HG03575 (cell line): Measurements from ENCODE around the gene NFATC1.

ENCODE experiments used
- ATAC-seq: cut with Tn5 transposase; IDR thresholded peaks from one replicate; pipeline ENCODE4 v1.9.1; 2021; ENCODE audit not compliant: unreplicated experiment, insufficient number of reproducible peaks, low FRiP score; ENCODE audit errors: extremely low read depth

Gene NFATC1

DNA sequence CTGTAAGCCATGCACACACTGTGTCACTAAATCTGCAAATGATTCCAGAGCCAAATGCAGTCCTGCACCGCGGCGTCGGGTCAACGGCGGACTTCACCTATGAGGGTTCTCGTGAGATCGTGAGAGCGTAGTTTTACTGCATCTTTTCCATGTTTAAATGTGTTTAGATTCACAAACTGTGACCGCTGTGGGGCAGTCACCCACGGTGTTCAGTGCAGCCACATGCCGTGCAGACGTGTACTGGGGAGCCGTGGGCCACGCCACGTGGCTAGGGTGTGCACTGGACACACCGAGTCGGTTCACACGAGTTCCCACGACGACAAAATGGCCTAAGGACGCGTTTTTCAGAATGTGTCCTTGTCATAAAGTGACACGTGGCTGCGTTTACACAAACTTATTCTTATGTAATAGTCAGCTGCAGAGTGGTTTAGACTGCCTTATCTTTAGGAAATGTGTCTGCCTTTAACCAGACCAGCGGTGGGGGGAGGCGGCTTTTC, 34.1 kb downstream of the NFATC1 start:
- ATAC-seq, result no peak

DNA sequence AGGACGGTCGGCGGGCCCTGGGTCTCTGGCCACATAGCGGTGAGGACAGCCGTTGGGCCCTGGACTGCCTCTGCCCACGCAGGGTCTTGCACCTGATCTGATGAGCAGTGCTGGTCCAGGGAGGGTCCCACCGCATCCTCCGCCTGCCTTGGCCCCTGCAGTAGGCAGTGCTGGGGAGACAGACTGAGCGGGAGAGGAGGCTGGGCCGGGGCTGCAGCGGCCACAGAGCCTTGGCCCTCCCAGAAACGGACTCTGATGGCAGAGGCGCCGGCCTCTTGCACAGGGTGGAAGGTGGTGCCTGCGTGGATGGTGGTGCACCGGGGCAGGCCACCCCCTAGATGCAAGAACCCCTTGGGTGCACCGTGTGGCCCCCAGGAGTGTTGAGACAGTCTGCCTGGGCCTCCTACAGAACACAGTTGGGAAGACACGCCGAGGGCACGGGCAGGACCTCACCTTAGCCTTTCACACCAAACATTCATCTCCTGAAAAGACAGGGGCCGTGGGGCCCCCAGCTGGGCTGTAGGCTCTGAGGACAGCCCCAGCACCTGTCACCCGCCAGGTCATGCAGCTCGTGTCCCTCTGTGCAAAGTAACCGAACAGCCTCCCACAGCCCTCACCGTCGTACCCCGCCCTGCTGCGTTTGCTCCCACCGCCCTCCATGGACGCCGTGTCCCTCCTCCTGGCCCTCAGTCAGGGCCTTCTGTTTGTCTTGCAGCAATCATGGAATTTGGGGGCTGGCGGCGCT, 36.8 kb downstream of the NFATC1 start:
- ATAC-seq, result no peak

DNA sequence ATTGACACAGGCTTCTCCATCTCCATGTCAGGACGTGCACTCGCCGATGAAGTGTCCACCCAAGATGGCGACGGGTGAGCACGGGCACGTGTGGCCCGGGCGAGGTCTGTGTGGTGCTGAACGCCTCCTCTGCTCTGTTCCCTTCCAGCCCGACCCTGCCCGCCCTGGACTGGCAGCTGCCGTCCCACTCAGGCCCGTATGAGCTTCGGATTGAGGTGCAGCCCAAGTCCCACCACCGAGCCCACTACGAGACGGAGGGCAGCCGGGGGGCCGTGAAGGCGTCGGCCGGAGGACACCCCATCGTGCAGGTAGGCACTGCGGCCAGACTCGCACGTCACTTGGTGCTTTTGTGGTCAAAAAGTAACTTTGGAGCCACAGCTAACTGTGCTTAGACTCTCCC, 37.7 kb downstream of the NFATC1 start:
- no peak for ATAC-seq

DNA sequence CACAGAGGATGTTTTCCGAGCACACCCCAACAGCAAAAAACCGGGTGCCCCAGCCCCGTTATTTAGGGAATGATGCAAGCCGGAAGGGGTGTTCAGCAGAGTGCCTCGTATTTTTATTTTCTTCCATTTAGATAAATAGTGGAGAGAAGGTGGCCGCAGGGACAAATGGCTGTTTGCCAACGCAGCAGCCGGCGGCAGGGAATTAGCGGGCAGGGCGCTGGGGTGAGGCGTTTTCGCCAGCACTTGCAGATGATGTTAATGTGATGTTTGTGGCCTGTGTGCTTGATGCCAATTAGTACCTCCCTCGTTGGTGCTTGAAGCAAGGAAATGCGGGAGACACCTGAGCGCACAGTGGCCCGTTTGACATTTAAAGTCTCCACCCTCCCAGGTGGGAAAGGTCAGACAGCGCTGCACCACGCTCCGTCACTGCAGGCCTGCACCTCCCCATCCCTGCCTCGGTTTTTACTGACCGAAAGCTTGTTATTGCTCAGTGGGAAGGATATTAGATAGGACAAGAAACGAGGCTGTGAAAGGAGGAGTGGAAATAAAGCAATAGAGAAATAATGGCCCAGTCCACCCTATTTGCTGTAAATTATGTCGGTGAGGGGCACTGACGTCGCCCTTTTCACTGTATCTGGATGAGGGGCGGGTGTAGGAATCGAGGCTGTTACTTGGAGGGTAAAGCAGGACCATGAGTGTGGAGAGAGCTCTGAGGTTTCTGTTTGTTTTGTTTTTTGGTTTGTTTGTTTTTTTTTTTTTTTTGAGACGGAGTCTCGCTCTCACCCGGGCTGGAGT, 39.1 kb downstream of the NFATC1 start:
- ATAC-seq, result no peak

DNA sequence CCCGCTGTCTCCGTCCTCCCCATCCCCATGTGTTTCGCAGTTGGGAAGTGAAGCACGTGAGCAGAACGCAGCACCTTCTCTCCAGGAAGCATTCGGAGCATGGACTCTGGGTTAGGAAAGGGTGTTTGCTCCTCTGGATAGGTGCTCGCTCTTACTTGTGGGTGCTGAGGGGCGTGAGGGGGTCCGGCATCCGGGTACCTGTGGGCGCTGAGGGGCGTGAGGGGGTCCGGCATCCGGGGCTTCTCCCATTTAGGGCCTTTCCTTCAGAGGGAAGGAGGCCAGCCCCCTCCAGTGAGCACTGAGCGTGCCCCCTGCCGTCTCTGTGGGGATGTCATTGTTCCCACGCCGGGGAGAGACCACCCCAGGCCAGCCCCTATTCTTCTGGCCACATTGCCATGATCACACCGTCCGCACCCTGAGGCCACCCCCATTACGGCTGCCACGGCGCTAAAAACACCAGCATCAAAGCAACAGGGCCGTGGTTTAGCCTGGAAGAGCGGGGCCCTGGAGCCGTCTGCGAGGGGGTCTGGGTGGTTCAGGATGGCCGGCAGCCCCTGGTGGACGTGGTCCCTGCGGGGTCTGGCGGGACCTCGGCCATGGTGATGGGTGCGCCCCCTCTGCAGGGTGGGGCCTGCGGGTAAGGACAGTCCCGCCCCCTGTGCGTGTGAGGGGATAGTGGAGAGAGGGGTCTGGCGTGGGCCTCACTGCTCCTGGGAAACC, 41.0 kb downstream of the NFATC1 start:
- ATAC-seq, result no peak

DNA sequence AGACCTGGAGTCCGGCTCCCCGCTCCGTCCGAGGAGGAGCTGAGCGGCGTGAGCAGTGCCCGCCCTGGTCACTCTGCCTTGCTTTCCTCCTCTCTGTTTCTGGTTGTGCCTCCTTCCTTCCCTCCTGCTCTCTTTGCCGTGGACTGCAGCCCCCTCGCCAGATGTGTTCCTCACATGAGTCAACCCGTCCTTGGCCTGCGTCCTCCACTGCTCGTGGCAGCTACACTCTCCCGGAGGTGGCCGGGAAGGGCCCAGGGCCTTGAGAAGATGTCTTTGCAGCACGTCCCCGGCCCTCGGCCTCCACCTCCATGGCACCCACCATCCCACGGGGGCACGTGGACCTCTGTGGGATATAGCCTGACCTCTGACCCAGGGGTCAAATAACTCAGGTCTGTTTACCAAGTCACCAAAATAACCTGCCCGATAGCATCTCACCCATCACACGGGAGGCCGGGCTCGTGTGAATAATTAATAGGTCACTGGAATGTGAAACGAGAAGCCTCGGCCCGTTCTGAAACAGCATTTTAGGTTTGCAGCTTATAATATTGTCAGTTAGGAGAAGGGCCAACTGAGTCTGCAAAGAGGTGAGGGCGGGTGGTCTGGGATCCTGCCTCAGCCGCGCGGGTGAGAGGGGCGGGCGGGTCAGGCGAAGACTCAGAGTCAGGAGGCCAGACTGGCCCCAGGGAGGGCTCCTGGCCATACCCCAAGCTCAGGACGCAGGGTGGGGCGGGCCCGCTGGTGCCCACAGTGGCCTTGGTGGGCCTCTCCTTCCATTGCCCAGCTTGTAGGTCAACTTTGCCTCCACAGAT, 42.6 kb downstream of the NFATC1 start:
- ATAC-seq, result no peak

DNA sequence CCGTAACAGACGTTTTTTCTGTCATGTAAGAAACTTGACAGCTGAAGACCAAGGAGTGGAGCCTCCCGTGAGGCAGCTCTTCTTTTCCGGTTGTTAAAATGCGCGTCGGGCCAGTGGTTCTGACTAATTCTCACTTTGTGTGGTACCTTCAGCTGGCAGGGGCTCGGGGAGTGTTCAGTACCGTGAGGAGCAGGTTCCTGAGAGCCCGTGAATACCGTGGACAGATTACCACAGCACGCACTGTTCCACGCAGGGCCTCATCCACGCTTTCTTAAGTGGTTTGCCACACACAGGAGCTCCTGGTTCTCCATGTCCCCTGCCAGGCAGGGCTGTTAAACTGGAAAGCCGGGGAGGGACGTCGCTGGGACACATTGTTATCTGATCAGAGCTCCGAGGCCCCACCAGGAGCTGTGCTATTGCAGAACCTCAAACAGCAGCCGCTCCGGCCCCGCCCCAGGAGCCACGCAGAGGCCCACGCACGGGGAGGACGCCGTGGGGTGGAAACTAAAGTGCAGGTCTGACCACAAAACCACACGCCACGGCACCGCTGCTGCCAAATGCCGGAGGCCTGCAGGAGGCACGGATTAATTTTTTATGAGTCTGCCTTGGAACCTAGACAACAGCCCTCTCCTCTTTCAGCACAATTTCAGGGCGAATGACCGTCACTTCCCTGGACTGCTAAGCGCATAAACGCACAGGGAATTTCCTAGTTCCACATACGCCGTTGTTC, 43.3 kb downstream of the NFATC1 start:
- no peak for ATAC-seq

DNA sequence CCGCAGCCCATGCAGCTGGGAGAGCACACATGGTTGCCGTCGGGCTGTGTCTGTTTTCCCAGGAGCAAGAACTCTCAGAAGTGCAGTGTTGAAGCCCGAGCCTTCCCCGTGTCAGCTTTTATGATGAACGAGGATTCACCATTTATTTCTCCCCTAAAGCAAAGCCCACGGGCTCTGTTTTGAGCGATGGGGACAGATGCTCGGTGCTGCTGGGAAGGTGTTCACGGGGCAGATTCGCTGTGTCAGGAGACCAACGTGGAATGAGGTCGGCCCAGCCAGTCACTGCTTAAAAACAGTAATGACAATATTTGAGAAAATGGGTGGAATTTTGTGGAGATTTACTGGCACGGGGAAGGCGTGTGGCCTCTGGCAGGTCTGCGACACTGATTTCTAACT, 43.9 kb downstream of the NFATC1 start:
- no peak for ATAC-seq

DNA sequence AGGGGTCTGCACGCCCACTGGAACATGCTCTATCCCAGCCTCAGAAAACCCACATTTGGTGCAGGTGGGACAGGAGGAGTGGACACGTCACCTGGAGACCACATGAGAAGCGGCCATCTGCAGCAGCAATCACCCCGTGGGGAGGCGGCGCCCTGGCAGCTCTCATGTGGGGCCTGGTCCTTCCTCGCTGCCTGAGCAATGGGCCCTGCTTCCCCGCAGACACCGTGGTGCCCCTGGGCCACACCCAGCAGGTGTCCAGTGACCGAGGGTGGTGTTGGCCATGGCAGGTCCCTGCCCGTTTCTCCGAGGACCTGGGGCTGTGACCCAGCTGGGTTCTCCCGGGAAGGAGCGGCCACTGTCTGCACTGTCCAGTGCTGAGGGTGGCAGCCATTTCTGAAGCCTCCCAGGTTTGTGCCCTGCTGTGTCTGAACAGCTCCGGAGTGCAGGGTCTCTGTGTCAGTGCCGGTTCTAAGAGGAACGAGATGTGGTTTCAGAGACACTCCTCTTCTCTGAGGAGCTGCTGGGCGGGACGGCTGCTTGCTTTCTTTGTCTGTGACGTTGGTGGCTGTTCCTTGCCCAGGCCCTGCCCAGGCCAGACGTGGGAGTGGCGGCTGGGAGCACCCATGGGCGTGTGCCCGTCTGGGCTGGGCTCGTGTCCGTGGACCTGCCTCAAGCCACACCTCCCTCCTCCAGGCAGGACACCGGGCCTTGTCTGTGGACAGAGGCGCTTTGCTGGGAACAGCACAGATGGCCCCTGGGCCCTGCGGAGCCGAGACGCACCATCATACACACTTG, 44.8 kb downstream of the NFATC1 start:
- no peak for ATAC-seq

DNA sequence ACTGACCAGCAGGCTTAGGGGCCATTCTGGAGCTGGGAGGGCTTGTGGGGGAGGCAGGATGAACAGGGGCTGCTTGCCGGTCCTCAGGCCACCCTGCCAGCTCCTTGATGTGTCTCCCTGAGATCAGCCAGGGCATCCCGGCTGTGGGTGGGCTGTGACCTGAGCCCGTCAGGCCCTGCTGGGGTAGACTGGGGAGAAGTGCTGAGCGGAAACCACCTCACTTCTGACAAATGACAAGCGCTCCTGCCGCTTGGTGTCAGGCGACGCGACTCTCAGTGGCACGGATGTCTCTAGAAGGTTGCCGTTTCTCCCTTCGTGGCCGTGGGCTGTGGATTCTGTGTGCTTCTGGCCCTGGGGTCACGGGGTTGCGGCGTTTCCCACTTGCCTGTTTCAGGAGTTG, 45.7 kb downstream of the NFATC1 start:
- no peak for ATAC-seq

DNA sequence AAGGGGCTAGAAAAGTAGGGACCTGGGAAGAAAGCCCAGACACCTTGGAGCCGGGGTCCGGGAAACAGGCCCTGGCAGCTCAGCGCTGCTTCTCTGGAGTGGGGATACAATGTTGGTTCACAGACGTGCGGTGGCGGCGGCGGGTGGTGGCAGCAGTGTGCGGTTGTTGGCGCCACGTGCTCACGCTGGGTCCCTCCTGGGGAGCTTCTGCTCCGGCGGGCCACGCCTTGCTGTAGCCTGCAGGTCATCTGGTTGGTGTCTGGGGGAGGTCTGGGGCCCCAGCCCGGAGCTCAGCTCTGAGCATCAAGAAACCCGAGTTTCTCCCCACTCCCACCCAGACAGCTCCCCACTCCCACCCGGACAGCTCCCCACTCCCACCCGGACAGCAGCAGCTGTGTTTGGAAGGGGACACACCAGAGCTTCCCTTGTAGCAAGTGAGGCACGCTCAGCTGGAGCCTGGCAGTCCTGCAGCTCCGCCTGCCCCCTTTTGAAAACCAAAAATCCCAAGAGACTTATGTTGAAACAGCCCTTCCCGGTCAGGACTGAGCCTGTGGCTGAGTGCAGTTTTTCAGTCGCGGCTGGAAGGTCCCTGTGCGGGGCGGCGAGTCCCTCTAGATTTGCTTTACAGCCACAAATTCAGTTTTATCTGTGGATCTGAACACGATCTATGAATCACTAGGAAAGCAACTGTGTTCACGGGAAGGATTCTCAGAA, 46.9 kb downstream of the NFATC1 start:
- no peak for ATAC-seq

DNA sequence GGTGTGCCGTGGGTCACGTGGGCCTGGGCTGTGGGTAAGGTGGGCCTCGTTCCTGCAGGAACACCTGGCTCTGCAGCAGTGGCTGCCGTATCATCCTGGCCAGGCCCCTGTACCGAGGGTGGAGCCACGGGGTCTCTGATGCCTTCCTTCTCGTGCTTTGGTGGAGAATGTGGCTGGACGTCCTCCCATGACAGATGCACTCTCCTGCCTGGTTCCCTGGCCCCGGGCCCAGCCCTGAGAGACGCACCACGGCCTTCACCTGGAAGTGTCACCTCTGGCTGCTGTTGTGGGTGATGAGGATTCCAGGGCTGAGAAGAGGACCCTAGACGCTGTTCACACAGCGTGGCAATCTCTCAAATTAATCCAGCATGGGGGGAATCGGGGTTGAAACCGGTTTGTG, 49.5 kb downstream of the NFATC1 start:
- ATAC-seq, result no peak

DNA sequence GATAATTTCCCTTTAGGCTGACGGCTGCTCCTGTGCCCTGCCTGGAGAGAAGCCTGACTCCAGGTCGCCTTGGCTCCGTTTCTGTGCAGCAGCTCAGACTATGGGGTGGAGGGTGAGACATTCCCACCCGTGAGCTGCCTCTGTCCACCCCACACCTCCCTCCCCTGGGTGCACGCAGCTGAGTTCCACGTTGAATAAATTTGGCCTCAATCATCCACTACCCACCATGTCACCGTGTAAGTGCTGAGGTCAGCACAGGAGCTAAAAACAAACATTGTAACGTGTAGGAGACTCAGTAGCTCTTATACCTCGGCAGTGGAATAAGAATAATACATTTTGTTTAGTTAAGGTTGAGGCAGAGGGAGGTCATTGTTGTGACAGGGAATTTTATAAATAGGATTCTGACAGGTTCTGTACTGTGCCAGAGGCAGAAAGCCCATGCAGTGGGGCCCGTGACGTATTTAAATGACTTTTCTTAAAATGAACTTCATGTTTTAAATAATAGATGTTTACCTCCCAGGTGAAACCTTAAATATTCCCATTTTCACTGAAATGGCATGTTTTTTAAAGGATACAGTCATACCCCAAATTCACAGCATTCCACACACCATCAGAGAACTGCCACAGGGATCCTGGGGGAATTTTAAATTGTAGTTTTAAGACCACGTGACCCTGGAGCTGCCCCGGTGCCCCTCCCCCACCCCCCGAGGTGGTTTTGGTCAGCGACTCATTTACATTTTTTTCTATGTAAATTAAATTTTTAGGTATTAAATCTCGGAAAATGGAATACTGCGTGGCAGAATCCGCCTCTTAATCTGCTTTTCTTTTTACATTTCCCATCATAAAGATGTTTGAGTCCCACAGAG, 50.2 kb downstream of the NFATC1 start:
- ATAC-seq, result no peak

DNA sequence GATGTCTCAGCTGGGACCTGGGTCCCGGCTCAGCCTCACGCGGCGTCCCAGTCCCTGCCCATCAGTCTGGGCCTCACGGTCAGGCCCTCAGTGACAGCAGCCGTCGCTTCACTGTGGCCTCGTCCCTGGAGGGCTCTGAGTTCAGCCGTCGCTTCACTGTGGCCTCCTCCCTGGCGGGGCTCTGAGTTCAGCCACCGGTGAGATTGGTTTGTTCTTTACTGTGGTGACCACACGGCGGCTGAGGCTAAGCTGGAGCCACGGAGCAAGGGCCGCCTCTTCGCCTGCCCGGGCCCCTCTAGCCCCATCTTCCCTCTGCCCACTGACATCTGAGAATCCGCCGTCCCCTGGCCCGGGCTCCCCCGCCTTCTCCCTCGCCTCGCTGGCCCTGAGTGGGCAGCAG, 51.2 kb downstream of the NFATC1 start:
- no peak for ATAC-seq

DNA sequence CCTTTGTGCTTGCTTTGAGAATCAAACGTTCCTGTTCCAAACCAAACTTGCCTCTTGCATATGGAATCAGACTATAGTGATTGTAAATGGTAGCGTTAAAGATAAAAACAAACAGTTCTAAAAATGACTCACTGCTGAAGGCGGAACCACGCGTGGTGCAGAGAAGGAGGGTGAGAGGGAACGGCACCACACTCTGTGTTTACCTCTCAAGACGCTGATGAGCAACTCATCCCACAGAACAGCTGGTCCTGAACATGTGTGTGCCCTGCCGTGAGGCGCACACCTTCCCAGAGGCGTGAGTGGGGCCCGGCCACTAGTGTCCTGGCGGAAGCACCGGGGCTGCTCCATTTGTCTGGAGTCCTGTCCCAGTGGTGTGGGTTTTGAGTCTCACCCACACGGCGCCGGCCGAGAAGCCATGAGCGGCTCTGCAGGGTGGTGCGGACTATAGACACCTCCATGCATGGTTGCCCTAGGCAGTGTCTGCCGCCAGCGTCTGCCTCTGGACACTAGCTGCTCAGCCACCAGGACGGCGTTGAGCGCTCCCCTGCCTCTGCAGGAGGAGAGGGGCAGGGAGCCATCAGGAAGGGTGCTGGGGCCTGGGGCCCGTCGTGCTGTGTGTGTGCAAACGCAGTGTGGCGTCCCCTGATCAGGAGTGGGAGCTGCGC, 52.1 kb downstream of the NFATC1 start:
- no peak for ATAC-seq

DNA sequence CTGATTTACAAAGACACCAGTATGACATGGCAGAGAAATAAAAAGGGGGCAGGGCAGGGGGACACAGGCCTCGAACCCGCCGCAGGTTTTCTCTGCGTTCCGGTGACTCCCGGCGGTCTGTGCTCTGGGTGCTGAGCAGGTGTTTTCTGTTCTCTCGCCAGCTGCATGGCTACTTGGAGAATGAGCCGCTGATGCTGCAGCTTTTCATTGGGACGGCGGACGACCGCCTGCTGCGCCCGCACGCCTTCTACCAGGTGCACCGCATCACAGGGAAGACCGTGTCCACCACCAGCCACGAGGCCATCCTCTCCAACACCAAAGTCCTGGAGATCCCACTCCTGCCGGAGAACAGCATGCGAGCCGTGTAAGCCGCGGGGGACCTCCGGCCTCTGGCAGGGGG, 52.9 kb downstream of the NFATC1 start:
- no peak for ATAC-seq
